A172 (cell line): ENCODE results near the gene CNGA3. TPM values are rescaled to one million over a fixed set of nuclear protein-coding genes. Genes with fewer than 3 reads are reported as not detected.
"Not testable (repeated sequence)": the region's sequence is repeated elsewhere in the genome, so short reads cannot be mapped to it uniquely, and the experiment has no call there.

Experiments
- DNase-seq: peaks from one replicate; pipeline ENCODE4 v3.0.0-alpha.2; 2015; ENCODE audit warnings: low spot score
- total RNA-seq: library from RNA; depleted of rRNA; stranded (reverse); fragments of >200 nt; shearing (Covaris generic); gene quantifications from 2 replicates; pipeline ENCODE4 v1.2.3, GENCODE V29; 2014

The CNGA3 gene
- total RNA-seq, 1 experiment from 2014 or later, result not detected

DNA sequence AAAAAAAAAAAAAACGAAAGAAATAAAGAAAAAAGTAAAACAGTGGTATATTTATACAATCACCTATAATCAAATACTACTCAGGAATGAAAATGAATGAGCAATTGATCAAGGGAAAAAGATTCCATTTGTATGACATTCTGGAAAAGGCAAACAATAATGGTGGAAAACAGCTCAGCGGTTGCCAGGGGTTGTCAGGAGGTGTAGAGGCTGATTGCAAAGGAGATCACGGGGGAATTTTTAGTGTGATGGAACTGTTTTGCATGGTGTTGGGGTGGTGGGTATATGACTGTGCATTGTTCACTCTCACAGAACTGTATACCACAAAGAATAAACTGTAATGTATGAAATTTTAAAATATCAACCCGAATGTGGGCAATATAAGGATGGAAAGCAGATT, 52.9 kb downstream of the CNGA3 start:
- no peak for DNase-seq

DNA sequence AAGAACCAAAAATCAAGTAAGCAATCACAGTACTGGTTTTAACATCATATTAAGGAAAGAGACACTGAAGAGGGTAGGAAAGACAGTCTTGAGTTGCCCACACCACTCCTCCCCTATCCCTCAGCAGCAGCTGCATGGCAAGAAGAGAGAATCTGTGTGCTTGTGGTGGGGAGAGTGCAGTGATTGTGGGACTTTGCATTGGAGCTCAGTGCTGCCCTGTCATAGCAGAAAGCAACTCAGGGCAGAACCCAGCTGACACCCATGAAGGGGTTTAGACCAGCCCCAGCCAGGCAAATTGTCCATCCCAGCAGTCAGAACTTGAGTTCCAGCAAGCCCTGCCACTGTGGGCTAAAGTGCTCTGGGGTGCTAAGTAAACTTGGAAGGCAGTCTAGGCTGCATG, 57.6 kb downstream of the CNGA3 start:
- DNase-seq, result no peak

DNA sequence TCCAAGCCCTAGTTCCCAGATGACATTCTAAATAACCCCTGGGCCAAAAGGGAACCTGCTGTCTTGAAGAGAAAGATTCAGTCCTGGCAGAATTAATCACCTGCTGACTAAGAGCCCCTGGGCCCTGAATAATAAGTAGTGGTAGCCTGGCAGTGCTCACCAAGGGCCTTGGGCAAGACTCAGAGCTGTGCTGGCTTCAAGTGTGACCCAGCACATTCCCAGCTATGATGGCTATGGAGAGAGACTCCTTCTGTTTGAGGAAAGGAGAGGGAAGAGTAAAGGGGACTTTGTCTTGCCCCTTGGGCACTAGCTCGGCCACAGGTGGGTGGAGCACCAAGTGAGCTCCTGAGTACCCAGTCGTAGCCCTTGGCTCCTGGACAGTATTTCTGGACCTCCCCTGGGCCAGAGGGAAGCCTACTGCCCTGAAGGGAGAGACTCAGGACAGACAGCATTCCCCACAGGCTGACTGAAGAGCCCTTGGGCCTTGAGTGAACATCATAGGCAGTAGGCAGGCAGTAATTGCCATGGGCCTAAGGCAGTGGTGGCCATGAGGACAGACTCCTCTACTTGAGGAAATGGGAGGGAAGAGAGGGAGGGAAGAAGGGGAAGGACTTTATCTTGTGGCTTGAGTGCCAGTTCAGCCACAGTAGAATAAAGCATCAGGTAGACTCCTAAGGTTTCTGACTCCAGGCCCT, 58.4 kb downstream of the CNGA3 start:
- no peak for DNase-seq

DNA sequence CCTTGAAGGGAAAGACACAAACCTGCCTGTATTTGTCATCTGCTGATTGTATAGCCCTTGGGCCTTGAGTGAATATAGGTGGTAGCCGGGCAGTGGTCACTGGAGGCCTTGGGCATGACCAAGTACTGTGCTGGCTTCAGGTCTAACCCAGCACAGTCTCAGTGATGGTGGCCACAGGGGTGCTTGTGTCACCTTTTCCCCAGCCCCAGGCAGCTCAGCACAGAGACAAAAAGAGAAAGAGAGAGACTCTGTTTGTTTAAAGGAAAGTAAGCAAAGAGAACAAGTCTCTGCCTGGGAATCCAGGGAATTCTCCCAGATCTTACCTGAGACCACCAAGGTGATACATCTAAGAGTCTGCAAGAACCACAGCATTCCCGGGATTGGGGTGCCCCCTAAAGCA, 59.0 kb downstream of the CNGA3 start:
- no peak for DNase-seq

DNA sequence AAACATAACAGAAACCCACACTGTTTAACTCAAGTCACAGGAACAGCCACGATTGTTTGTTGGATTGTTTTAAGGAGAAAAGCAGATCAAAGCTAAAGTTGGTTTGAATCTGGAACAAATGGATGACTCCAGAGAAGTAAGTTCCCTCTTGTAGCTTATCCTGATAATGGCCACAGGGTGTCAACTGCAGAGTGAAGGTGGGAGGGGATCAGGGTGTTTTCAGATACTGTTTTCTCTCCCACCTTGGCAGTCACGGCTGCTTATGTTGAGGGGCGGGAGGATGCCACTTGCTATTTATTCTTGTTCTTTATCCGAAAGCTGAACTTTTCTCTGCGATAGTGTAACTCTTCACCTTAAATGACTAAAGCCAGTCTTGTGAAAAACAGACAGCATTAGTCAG, 61.9 kb downstream of the CNGA3 start:
- DNase-seq, result no peak

DNA sequence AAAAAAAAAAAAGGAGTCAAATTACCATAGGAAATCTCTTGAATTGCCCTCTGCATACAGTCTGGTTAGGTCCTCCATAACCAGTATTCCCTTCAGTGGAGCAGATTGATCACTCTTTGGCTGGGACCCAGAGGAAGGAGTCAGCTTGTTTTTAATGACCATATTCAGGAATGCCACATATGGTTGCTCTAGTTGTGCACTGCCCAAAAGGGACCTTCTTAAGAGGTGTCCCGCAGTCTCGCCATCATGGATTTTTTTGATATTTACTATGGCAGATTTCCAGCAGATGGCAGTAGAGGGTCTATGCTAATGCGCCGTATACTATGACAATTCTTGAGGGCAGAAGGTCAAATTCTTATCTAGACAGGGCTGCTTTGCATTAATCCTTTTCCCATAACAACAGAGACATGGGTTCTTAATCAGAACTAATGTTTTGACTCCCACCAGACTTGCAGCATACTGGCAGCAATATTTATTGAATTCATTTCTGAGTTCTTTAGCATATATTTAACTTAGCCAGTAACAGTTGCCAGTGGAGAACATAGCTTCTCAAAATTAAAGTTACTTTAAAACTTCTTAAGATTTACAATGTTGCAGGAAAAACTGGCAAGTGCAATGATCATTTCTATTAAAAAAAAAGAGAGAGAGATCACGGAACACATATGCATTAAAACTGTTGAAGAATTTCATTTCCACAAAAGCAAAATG, 66.6 kb downstream of the CNGA3 start:
- DNase-seq, result peak; percentile 67

DNA sequence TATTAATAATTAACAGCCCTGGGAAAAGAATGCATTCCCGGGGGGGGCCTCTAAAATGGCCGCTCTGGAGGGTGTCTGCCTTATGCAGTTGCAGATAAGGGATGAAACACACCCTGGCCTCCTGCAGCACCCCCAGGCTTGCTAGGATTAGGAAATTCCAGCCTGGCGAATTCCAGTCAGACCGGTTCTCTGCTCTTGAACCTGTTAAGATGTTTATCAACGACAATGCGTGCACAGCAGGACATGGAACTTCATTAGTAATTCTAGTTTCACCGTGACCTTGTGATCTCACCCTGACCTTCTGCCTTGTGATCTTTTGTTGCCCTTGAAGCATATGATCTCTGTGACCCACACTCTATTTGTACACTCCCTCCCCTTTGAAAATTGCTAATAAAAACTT, 68.0 kb downstream of the CNGA3 start:
- not testable (repeated sequence) for DNase-seq

DNA sequence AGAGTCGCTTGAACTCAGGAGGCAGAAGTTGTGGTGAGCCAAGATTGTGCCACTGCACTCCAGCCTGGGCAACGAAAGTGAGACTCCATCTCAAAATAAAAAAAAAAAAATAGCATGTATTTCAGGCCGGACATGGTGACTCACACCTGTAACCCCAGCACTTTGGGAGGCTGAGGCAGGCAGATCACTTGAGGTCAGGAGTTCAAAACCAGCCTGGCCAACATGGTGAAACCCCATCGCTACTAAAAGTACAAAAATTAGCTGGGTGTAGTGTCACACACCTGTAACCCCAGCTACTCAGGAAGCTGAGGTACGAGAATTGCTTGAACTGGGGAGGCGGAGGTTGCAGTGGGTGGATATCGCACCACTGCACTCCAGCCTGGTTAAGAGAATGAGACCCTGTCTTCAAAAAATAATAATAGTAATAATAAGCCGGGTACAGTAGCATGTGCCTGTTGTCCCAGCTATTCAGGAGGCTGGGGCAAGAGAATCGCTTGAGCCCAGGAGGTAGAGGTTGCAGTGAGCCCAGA, 69.5 kb downstream of the CNGA3 start:
- not testable (repeated sequence) for DNase-seq

DNA sequence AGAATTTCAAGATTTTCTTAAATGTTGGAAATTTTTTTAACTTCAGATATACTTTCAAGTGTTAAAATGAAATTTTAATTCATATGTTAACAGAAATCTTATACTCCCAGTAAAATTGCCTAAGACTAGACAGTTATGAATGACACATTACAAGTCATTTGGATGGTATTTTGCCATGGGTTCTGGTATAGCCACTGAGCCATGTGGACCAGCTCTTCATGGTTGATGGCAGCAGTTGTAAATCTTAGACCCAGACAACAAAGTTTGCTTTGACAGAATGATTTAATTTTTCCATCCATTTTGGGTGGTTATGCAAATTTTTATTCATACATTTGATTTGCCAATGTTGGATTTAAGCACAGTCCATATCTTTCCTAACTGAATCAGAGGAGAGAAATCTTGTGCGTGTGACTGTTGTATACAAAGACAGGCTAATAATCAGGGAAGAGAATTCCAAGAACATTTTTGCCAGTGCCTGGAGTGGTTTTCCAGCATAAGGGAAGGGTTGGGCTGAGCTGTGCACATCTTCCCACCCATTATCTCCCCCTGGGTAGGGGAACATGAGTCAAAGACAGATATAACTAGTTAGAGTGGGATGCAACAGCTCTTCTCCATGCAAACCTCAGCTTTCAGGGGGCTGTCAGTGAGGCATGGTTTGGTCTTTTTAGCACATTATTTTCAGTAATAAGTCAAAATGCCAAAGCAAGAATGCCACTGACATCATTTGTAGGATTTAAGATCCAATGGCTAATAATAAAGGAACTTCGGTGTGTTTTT, 70.3 kb downstream of the CNGA3 start:
- no peak for DNase-seq

DNA sequence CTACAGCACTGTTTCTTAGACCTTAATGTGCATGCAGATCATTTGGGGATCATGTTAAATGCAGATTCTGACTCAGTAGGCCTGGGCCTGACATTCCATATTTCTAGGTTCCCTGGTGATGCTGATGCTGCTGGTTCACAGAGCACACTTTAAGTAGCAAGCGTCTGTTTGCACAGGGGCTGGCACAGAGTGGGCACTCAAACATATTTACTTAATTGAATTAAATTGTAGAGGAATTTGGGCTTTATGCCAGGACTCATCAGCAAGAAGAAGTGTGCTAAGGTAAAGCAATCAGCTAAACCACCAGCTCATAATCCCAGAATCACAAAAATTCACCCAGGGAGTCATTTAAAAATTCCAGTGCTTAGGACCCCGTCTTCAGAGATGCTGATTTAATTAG, 73.3 kb downstream of the CNGA3 start:
- no peak for DNase-seq

DNA sequence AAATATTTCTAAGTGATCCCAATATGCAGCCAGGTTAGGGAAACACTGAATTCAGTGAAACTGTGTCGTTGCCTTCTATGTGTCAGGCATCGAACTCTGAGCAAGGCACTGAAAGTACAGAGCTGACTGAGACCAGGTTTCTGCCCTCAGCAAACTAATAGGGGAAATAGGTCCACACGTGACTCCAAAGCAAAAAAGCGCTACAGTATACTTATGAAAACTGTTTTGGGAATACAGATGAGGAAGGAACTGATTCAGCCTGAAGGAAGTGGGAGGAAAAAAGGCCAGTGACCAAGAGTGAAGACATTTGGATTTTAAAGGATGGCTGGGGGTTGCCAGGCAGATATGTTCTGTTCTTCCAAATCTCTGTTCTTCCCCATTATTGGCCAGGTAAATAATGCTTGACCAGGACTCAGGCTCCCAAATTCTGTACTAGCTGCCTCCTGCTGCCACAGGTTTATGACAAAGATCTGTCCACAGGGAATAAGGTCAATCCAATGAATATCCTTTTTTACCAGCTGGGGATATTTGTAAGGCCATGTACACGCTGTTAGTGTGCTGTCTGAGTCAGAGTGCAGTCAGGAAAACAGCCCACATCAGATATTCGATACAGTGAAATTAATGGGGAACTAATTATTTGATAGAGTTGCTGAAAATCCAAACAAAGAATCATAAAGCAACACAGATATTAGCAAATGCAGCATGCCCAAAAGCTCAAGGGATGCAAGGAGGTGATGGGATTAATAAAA, 73.9 kb downstream of the CNGA3 start:
- DNase-seq, result no peak

DNA sequence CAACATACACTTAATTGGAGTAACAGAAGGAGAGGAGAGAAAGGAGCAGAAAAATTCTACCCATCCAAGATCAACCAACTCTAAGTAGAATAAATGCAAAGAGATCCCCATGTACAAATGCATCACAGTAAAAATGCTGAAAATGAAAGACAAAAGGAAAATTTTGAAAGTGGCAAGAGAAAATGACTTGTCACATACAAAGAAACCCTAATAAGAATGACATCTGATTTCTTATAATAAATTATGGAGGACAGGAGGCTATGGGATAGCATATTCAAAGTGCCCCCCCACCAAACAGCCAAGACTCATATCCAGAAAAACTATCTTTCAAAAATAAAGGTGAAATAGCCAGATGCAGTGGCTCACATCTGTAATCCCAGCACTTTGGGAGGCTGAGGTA, 76.2 kb downstream of the CNGA3 start:
- DNase-seq, result no peak

DNA sequence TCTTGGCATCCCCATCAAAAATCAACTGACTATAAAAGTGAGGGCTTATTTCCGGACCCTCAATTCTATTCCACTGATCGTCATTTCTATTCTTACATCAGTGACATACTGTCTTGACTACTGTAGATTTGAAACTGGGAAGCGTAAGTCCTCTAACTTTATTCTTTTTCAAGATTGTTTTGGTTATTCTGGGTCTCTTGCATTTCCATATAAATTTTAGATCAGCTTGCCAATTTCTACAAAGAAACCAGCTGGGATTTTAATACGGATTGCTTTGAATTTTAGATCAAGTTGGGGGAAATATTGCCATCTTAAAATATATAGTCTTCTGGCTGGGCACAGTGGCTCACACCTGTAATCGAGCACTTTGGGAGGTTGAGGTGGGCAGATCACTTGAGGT, 80.5 kb downstream of the CNGA3 start:
- DNase-seq, result no peak

DNA sequence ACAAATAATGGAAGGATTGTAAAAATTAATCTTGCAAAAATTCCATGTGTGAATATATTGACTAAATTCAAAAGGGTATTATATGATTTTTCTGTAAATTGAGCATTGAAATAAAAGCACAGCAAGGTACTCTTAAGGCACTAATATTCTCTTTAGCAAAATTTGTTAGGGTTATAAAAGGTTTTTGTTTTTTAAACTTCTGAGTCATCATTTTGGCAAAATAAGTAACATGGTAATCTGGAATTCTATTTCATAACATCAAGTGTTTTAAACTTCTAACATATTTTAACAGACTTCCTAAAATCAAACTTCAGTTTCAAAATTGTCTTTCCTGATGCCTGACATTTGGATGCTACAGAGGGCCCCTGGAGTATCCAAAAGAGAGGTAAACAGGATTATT, 85.9 kb downstream of the CNGA3 start:
- DNase-seq, result no peak

DNA sequence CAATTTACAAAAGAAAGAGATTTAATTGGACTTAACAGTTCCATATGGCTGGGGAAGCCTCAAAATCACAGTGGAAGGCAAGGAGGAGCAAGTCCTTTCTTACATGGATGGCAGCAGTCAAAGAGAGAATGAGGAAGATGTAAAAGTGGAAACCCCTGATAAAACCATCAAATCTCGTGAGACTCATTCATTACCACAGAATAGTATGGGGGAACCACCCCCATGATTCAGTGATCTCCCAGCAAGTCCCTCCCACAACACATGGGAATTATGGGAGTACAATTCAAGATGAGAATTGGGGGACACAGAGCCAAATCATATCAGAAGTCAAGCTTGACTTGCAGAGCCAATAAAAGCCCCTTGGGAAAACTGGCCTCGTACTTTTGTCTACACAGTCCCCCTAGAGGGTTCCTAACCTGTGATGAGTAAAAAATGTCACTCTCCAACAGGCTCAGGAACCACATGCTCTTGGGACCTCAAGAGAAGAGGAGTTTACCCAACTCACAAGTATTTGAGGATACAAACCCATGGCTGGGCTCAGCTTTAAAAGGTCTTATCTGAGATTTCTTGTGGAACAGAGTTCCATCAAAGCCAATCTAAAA, 87.2 kb downstream of the CNGA3 start:
- DNase-seq, result no peak

DNA sequence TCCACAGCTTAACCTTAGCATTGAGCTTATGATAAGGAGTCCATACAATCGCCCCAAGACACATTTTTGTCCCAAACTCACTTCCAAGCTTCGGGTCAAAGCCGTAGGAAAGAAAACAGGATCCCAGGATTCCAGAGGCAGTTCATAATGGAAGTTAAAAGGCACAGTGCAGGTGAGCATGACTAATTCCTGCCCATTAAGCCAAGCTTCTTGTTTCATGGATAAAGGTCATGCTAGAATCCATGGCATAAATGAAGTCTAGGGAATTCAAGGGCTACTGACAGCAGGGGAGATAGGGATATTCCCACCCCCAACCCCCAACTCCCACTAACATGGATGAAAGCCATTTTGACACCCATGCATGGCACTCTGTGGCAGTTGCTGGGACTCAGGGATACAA, 88.2 kb downstream of the CNGA3 start:
- DNase-seq, result no peak

DNA sequence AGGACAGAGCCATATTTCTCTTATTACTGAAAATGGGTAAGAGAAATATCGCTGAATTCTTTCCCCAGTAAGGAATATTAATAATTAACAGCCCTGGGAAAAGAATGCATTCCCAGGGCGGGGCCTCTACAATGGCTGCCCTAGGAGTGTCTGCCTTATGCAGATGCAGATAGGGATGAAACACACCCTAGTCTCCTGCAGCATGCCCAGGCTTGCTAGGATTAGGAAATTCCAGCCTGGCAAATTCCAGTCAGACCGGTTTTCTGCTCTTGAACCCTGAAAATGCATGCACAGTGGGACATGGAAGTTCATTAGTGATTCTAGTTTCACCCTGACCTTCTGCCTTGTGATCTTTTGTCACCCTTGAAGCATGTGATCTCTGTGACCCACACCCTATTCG, 89.4 kb downstream of the CNGA3 start:
- DNase-seq, result not testable (repeated sequence)

DNA sequence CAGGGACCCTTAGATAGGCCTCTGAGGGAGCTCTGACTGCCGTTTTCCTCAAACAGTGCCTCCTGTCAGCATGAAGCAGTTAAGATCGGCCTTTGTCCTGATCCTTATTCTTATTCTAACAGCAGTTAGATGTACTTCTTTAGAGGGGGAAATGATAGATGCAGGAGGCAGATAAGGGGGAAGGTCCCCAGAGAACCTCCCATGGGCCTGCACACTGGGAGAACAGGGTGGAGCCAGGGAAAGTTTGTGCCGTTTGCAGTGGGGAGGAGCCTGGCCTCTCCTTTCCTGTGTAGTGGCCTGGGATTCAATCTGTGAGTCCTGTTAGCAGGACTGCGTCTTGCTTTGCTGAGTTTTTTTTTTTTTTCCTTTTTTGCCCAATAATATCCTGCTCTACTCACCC, 90.5 kb downstream of the CNGA3 start:
- no peak for DNase-seq

DNA sequence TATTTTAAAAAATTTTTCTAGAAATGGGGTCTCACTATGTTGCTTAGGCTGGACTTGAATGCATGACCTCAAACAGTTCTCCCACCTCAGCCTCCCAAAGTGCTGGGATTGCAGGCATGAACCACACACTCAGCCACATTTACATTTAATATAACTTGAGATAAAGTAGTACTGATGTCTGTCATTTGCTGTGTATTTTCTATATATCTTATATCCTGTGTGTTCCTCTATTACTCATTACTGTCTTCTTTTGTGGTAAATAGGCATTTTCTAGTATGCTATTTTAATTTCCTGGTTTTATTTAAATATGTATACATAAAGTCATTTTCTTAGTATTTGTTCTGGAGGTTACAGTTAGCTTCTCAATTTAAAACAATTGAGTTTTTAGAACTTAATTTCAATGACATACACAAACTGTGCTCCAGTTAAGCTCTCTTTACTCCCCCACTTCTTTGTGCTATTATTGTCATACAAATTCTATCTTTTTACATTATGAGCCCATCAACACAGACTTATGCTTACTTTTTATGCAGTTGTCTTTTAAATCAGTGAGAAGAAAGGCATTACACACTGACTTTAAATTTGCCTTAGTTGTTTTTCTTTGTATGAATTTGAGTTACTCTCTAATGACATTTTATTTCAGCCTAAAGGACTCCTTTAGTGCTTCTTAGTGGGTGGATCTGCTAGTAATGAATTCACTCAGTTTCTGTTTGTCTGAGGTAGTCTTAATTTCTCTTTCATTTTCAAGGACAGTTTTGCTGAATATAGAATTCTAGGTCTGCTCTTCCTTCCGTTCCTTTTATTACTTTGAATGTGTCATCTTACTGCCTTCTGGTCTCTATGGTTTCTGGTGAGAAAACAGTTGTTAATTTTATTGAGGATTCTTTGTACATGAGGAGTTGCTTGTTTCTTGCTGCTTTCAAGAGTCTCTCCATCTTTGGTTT, 92.2 kb downstream of the CNGA3 start:
- DNase-seq, result no peak

DNA sequence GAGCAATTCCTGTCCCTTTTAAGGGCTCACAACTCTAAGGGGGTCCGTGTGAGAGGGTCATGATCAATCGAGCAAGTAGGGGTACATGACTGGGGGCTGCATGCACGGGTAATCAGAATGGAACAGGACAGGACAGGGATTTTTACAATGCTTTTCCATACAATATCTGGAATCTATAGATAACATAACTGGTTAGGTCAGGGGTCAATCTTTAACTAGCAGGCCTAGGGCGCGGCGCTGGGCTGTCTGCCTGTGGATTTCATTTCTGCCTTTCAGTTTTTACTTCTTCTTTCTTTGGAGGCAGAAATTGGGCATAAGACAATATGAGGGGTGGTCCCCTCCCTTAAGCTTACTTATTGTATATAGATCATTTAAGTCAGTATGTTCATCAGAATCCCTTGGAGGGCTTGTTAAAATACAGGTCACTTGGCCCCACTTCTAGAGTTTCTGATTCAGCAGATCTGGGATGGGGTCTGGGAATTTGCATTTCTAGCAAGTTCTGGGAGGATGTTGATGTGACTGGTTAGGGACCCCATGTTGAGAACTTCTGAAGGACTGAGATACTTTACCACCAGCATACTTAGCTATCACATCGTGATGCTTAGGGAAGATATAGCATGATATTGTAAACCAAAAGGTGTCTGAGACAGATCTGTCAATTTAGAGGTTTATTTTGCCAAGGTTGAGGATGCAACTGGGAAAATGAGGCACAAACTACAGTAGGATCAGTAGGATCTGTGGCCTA, 95.6 kb downstream of the CNGA3 start:
- no peak for DNase-seq
